MG63 (cell line): ENCODE measurements around the gene MKNK1. TPM values are rescaled to one million over a fixed set of nuclear protein-coding genes. Genes with fewer than 3 reads are reported as not detected.
A peak's percentile ranks its signal among the peaks of the same experiment; 100 is the strongest.

Experiments
- DNase-seq: peaks from one replicate; pipeline ENCODE4 v3.0.0-alpha.2; 2020
- H3K27me3 ChIP-seq: fragments of 250-450 bp; sonication (Bioruptor Pico); 2 replicates; pipeline ENCODE4 v1.5.1; 2020; ENCODE audit warnings: mild to moderate bottlenecking, moderate library complexity
- H3K36me3 ChIP-seq: fragments of 250-450 bp; sonication (Bioruptor Pico); 2 replicates; pipeline ENCODE4 v1.5.1; 2020; ENCODE audit warnings: mild to moderate bottlenecking, moderate library complexity
- H3K4me3 ChIP-seq: fragments of 250-450 bp; sonication (Bioruptor Pico); 2 replicates; pipeline ENCODE4 v1.5.1; 2020; ENCODE audit warnings: mild to moderate bottlenecking, moderate library complexity
- H3K9me3 ChIP-seq: fragments of 250-450 bp; sonication (Bioruptor Pico); 2 replicates; pipeline ENCODE4 v1.5.1; 2020; ENCODE audit warnings: mild to moderate bottlenecking, moderate library complexity
- total RNA-seq: library from RNA; depleted of rRNA; stranded (reverse); fragments of >200 nt; shearing (Covaris generic); gene quantifications from 2 replicates; pipeline ENCODE4 v1.2.3, GENCODE V29; 2014; ENCODE audit warnings: low replicate concordance

MKNK1 gene
- total RNA-seq, 1 experiment from 2014 or later: 16.4 TPM

GRCh38 chr1:46525253-46525983, 78.7 kb downstream of the MKNK1 start:
- no peaks in the 10 kb centered on the region for H3K9me3 ChIP-seq
- no peak for DNase-seq
- H3K27me3 ChIP-seq: no peaks in the 10 kb centered on the region
- H3K36me3 ChIP-seq: no peaks in the 10 kb centered on the region
- no peak overlapping the region for H3K4me3 ChIP-seq

GRCh38 chr1:46524843-46525242, 79.2 kb downstream of the MKNK1 start:
- DNase-seq: no peak
- Histone ChIP-seq H3K27me3 (no peaks in the 10 kb centered on the region), H3K4me3 (no peak overlapping the region), H3K9me3 (no peaks in the 10 kb centered on the region), H3K36me3 (no peaks in the 10 kb centered on the region)

- no peaks in the 10 kb centered on the region for H3K27me3 ChIP-seq
- H3K36me3 ChIP-seq: no peaks in the 10 kb centered on the region
- no peaks in the 10 kb centered on the region for H3K9me3 ChIP-seq
- DNase-seq: no peak
- H3K4me3 ChIP-seq: no peak overlapping the region
These were observed 80.3 kb downstream of the MKNK1 start for GRCh38 chr1:46523496-46524353.

- no peak overlapping the region for H3K4me3 ChIP-seq
- no peak for DNase-seq
- no peaks in the 10 kb centered on the region for H3K36me3 ChIP-seq
- H3K9me3 ChIP-seq: no peaks in the 10 kb centered on the region
- no peaks in the 10 kb centered on the region for H3K27me3 ChIP-seq
These were observed 81.1 kb downstream of the MKNK1 start for GRCh38 chr1:46522969-46523320.

- Histone ChIP-seq H3K36me3 (no peaks in the 10 kb centered on the region), H3K27me3 (no peaks in the 10 kb centered on the region), H3K4me3 (no peak overlapping the region), H3K9me3 (no peaks in the 10 kb centered on the region)
- peak; percentile 86 for DNase-seq
These were observed 81.7 kb downstream of the MKNK1 start for GRCh38 chr1:46522184-46522968.

GRCh38 chr1:46521414-46521813, 82.7 kb downstream of the MKNK1 start:
- no peak for DNase-seq
- H3K4me3 ChIP-seq: no peak overlapping the region
- no peaks in the 10 kb centered on the region for H3K36me3 ChIP-seq
- no peaks in the 10 kb centered on the region for H3K27me3 ChIP-seq
- no peaks in the 10 kb centered on the region for H3K9me3 ChIP-seq

GRCh38 chr1:46520063-46520911, 83.8 kb downstream of the MKNK1 start:
- peak; percentile 79 for DNase-seq
- Histone ChIP-seq H3K4me3 (no peak overlapping the region), H3K36me3 (no peaks in the 10 kb centered on the region), H3K9me3 (no peaks in the 10 kb centered on the region), H3K27me3 (no peaks in the 10 kb centered on the region)

GRCh38 chr1:46519209-46519608, 84.9 kb downstream of the MKNK1 start:
- Histone ChIP-seq H3K27me3 (no peaks in the 10 kb centered on the region), H3K4me3 (no peak overlapping the region), H3K36me3 (no peaks in the 10 kb centered on the region), H3K9me3 (no peaks in the 10 kb centered on the region)
- no peak for DNase-seq

- Histone ChIP-seq H3K27me3 (no peaks in the 10 kb centered on the region), H3K4me3 (no peak overlapping the region), H3K36me3 (no peaks in the 10 kb centered on the region), H3K9me3 (no peaks in the 10 kb centered on the region)
- no peak for DNase-seq
These were observed 86.1 kb downstream of the MKNK1 start for GRCh38 chr1:46517932-46518498.

- Histone ChIP-seq H3K4me3 (no peak overlapping the region), H3K9me3 (no peaks in the 10 kb centered on the region), H3K27me3 (no peaks in the 10 kb centered on the region), H3K36me3 (no peaks in the 10 kb centered on the region)
- DNase-seq: no peak
These were observed 87.0 kb downstream of the MKNK1 start for GRCh38 chr1:46517010-46517600.

- Histone ChIP-seq H3K36me3 (no peaks in the 10 kb centered on the region), H3K4me3 (no peak overlapping the region), H3K9me3 (no peaks in the 10 kb centered on the region), H3K27me3 (no peaks in the 10 kb centered on the region)
- DNase-seq: no peak
These were observed 87.7 kb downstream of the MKNK1 start for GRCh38 chr1:46516200-46516950.

- H3K9me3 ChIP-seq: no peaks in the 10 kb centered on the region
- no peak overlapping the region for H3K4me3 ChIP-seq
- H3K27me3 ChIP-seq: no peaks in the 10 kb centered on the region
- DNase-seq: no peak
- no peaks in the 10 kb centered on the region for H3K36me3 ChIP-seq
These were observed 88.5 kb downstream of the MKNK1 start for GRCh38 chr1:46515576-46515975.

GRCh38 chr1:46513536-46513935, 90.5 kb downstream of the MKNK1 start:
- Histone ChIP-seq H3K9me3 (no peaks in the 10 kb centered on the region), H3K36me3 (no peaks in the 10 kb centered on the region), H3K4me3 (no peak overlapping the region), H3K27me3 (no peaks in the 10 kb centered on the region)
- no peak for DNase-seq

GRCh38 chr1:46512792-46513190, 91.3 kb downstream of the MKNK1 start:
- Histone ChIP-seq H3K9me3 (no peaks in the 10 kb centered on the region), H3K4me3 (no peak overlapping the region), H3K27me3 (no peaks in the 10 kb centered on the region), H3K36me3 (no peaks in the 10 kb centered on the region)
- DNase-seq: no peak

GRCh38 chr1:46512135-46512791, 91.8 kb downstream of the MKNK1 start:
- DNase-seq: no peak
- Histone ChIP-seq H3K36me3 (no peaks in the 10 kb centered on the region), H3K27me3 (no peaks in the 10 kb centered on the region), H3K9me3 (no peaks in the 10 kb centered on the region), H3K4me3 (no peak overlapping the region)
